KG1 (cell line): ENCODE measurements around the gene ASPDH.

ENCODE experiments used
- DNase-seq: peaks from one replicate; lab custom pipeline; 2025; lab: John Stamatoyannopoulos, UW

The ASPDH gene

GRCh38 chr19:50496189-50497021 is 17.3 kb downstream of the ASPDH start:
- DNase-seq, result no peak

DNA sequence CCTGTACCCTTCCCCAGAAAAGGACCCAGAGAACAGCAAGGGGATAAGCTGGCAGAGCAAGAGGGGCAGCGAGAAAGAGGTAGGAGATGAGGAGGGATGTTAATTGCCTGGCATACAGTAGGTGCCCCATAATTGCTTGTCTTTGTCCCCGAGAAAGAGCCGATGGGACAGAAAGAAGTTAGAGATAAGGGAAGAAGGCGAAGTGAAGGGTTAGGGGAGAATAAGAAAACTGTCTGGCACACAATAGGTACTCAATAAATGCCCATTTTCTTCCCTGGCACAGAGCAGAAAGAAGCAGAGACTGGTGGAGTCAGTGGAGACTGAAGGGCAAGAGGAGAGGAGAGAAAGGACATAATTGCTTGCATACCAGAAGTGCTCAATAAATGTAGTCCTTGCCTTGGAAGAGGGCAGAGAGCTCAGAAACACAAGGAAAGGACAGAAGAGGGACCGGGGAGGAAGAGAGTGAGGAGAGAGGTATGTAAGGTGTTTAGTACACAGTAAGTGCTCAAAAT is 18.6 kb downstream of the ASPDH start:
- no peak for DNase-seq

GRCh38 chr19:50494186-50495019 is 19.3 kb downstream of the ASPDH start:
- no peak for DNase-seq

DNA sequence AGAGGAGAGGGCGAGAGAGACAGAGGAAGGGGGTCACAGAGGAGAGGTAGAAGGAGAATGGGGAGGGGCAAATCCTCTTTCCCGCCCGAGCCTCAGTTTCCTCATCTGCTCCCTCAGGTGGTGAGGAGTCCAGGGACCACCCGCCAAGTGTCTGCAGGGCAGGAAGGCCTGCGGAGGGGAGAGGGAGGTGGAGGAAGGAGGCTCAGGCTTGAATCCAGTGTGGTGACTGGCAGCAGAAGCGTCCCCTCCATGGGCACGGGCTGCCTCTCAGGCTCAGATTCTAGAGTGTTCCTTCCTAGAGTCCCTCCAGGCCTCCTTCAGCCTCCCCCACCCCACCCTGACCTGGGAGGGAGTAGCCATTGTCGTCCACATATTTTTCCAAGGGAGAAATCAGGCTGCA is 20.5 kb downstream of the ASPDH start:
- no peak for DNase-seq

DNA sequence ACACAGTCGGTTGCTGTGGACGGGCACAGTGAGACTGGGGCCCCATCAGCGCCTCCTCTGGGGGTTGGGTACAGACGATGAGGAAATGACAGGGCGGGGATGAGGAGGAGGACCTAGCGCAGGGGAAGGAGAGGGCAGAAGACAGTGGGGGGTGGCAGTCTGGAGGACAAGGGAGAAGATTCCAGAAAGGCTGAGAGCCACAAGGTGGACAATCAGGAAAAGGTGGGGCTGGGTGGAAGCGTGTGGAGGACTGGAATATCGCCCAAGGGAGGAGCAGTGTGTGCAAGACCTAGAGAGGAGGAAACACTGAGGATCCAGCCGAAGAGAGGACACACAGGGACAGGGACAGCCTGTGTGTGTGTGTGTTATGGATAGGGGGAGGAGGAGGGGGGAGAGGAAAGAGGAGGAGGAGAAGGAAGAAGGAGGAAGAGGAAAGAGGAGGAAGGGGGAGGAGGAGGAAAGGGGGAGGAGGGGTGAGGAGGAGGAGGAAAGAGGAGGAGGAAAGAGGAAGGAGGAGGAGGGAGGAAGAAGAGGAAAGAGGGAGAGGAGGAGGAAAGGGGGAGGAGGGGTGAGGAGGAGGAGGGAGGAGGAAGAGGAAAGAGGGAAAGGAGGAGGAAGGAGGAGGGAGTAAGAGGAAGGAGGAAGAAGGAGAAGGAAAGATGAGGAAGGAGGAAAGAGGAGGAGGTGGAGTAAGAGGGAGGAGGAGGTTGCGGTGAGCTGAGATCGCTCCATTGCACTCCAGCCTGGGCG is 21.2 kb downstream of the ASPDH start:
- DNase-seq, result no peak

GRCh38 chr19:50490991-50491472 is 22.7 kb downstream of the ASPDH start:
- no peak for DNase-seq

- no peak for DNase-seq
Observed at GRCh38 chr19:50490411-50490811, 23.3 kb downstream of the ASPDH start.

- no peak for DNase-seq
Observed at GRCh38 chr19:50489461-50490011, 24.2 kb downstream of the ASPDH start.

GRCh38 chr19:50488389-50489194 is 25.1 kb downstream of the ASPDH start:
- no peak for DNase-seq

DNA sequence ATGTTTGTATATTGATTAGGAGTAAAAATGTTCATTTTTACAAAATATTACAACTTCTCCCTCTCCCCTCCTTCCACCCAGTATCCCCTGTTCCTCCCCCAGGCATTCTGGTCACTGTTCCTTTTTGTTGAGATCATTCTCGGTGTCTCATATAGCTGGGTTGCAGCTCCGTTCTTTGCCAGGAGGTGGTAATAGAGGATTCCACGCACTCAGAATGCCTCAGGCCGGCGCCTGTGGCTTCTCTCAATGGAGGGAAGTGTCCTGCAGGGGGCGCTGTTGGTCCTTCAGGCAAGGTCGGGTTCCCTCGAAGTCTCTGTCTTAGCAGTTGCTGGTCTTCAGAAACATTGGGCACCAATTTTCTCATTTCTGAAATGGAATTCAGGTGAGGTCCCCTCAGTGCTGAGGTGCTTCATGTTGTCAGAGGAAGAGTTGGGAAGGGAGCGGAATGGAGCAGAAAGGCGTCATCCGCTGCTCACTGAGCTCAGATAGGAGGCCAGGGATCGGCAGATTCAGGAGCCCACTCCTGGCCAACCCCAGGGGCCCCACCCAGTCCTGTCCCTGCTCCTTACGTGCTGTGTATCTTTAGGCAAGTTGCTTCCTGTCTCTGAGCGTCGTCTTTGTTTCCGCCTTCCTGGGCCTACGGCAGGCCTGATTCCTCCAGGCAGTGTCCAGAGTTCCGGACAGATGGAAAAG is 26.7 kb downstream of the ASPDH start:
- no peak for DNase-seq

GRCh38 chr19:50485284-50485955 is 28.3 kb downstream of the ASPDH start:
- DNase-seq, result no peak

DNA sequence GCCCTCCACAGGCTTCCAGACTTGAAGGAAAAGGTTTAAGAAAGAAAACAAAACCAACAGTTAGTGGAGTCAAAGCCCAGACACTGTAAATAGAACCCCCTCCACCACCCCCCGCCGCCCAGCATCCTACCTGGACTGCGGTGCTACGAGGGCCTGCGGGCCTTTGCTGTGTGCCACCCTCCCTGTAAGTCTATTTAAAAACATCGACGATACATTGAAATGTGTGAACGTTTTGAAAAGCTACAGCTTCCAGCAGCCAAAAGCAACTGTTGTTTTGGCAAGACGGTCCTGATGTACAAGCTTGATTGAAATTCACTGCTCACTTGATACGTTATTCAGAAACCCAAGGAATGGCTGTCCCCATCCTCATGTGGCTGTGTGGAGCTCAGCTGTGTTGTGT is 30.8 kb downstream of the ASPDH start:
- no peak for DNase-seq

GRCh38 chr19:50482271-50482855 is 31.4 kb downstream of the ASPDH start:
- no peak for DNase-seq

GRCh38 chr19:50481351-50482149 is 32.2 kb downstream of the ASPDH start:
- DNase-seq, result no peak

DNA sequence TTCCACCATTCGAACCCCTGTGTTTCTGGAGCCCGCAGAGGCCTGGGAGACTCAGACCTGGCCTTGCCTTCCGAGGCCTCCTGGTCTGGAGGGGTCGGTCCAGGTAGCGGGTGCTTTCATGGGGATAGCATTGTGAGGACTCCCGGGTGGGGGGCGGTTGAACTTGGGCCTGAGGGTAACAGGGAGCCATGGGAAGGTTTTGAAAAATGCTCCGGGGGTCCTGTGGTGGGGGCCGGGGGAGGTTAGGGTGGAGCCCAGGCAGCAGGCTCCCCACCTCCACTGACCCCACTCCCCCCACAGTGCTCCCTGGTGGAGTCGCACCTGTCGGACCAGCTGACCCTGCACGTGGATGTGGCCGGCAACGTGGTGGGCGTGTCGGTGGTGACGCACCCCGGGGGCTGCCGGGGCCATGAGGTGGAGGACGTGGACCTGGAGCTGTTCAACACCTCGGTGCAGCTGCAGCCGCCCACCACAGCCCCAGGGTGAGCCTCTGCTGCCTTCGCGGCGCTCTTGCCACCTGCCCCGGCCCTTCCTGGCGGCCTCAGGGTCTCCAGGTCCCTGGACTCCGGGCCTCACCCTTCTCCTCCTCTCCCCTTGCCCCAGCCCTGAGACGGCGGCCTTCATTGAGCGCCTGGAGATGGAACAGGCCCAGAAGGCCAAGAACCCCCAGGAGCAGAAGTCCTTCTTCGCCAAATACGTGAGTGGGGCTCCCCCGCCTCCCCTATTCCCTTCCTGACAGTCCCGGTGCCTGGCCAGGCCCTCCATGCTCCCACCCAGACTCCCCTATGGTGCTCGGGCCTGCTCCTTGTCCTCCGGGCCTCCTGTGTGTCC is 33.2 kb downstream of the ASPDH start:
- DNase-seq, result no peak

DNA sequence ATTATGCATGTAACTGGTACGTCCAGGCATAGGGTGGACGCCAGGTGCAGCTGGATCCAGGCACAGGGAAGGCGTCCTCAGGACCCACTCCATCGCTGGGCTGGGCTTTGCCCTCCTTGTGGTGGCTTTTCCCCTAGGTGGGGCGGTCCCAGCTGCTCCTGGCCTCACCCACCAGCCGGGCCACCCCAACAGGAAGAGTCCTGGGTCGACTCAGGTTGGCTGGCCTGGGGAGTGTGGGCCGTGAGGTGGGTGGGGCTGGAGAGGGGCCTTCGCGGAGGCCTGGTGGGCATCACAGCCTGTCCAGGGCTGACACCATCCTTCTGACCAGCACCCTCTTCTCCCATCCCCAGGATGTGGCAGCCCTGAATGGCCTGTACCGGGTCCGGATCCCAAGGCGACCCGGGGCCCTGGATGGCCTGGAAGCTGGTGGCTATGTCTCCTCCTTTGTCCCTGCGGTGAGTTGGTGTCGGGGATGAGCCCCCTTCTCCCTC is 33.9 kb downstream of the ASPDH start:
- DNase-seq, result no peak
